ENCODE data around the gene LRP1B. TPM values are rescaled to one million over a fixed set of nuclear protein-coding genes. Genes with fewer than 3 reads are reported as not detected.

Gene LRP1B
- total and polyA plus RNA-seq, 2 of the 8 experiments (the other 6 are each of a cell fraction or from before 2014, with no cell fraction given), result 0.03 TPM; not detected in 1

- Histone ChIP-seq H3K27ac (ENCODE audit: low read depth, low read length) (no peak overlapping the region), H3K36me3 (ENCODE audit: control insufficient read depth in 2 of 4, insufficient read depth in 4 of 4, low read length in 3 of 4) (no peaks in the 10 kb centered on the region), H2AK5ac (ENCODE audit: low read depth, low read length) (no peak overlapping the region), H3K4me1 (replicated peaks in 1 of 4; ENCODE audit: control insufficient read depth in 3 of 4, insufficient read depth in 4 of 4, low read length in 3 of 4) (peaks cover 0 to 2% (median 0%) of the 10 kb centered on the region in 4 experiments; a peak in 3 of 7 replicates), H3K79me1 (ENCODE audit: low read depth, low read length) (no peaks in the 10 kb centered on the region), H3K23ac (ENCODE audit: insufficient read length) (no peak overlapping the region), H4K91ac (replicated peaks; ENCODE audit: insufficient read length, low read length) (no peak overlapping the region), H2AFZ (ENCODE audit: low read length) (no peak overlapping the region), H3K14ac (ENCODE audit: insufficient read length) (no peak overlapping the region), H2BK120ac (replicated peaks; ENCODE audit: low read depth, low read length) (no peak overlapping the region), H3K18ac (ENCODE audit: extremely low read depth, low read length) (no peak overlapping the region), H2BK12ac (ENCODE audit: low read depth, low read length) (no peak overlapping the region), H3K4me3 (ENCODE audit: extremely low read depth in 1 of 4, insufficient read depth in 2 of 4, low read depth in 3 of 4, low read length in 4 of 4) (no peak overlapping the region), H3K27me3 (replicated peaks in 1 of 4; ENCODE audit: control insufficient read depth in 3 of 4, extremely low read depth in 1 of 4, insufficient read depth in 3 of 4, low read length in 3 of 4) (no peaks in the 10 kb centered on the region), H3K4me2 (ENCODE audit: insufficient read depth in 1 of 2, low read depth in 2 of 2, low read length in 2 of 2) (no peak overlapping the region), H3K23me2 (ENCODE audit: low read depth, low read length) (no peaks in the 10 kb centered on the region), H4K20me1 (replicated peaks in 1 of 2; ENCODE audit: control insufficient read depth in 1 of 2, insufficient read depth in 2 of 2, low read length in 2 of 2) (no peaks in the 10 kb centered on the region), H3K56ac (replicated peaks; ENCODE audit: insufficient read length, low read depth, low read length) (no peak overlapping the region), H4K8ac (ENCODE audit: extremely low read depth, insufficient read depth, low read length) (no peak overlapping the region), H3K79me2 (ENCODE audit: control insufficient read depth in 1 of 2, insufficient read depth in 2 of 2, low read length in 2 of 2) (no peaks in the 10 kb centered on the region), H3K9me3 (ENCODE audit: insufficient read depth in 2 of 2, low read depth in 1 of 2, low read length in 1 of 2) (no peaks in the 10 kb centered on the region), H2BK20ac (ENCODE audit: low read length) (no peak overlapping the region), H4K5ac (ENCODE audit: insufficient read length, low read depth, low read length) (no peak overlapping the region), H3K9ac (replicated peaks in 1 of 4; ENCODE audit: extremely low read depth in 1 of 4, low read depth in 3 of 4, low read length in 3 of 4) (no peak overlapping the region), H2BK5ac (ENCODE audit: low read depth, low read length) (no peak overlapping the region), H2BK15ac (ENCODE audit: low read length) (no peak overlapping the region), H3K4ac (replicated peaks; ENCODE audit: insufficient read length, low read depth, low read length) (no peak overlapping the region)
- DNase-seq (ENCODE audit: low read depth in 1 of 2, low spot score in 2 of 2) (no peak), FAIRE-seq (no peak)
- WGBS, 2 experiments (ENCODE audit: extremely low coverage in 1 of 2, insufficient coverage in 1 of 2, insufficient read length in 1 of 2, insufficient replicate concordance in 2 of 2, low coverage in 1 of 2, low lambda C conversion rate in 2 of 2, missing lambda C conversion rate in 1 of 2), result 85% methylated on average over 3 of the region's 3 CpGs; no CpG with 5 or more reads in 1 of the 2 experiments
- TF ChIP-seq SUZ12 (IDR thresholded peaks at IDR 0.05; ENCODE audit: low read length) (no peak), CHD1 (IDR thresholded peaks at IDR 0.05; ENCODE audit: low read depth, low read length) (no peak), TCF12 (IDR thresholded peaks at IDR 0.05; ENCODE audit: low read depth, low read length) (no peak), KDM1A (IDR thresholded peaks at IDR 0.05; ENCODE audit: borderline replicate concordance, low read length) (no peak), JUN (IDR thresholded peaks at IDR 0.05; ENCODE audit: low read depth, low read length) (no peak), PHF8 (conservative IDR thresholded peaks at IDR 0.05; ENCODE audit: low read depth, low read length) (no peak)
- CTCF ChIA-PET (ENCODE audit: partially characterized antibody), result interaction anchor here (1.6 kb wide), 1 partner anchor 12 kb away, joined by 4 read pairs; no protein-coding TSS in a partner anchor
- POLR2A ChIA-PET (ENCODE audit: partially characterized antibody), result no interaction called here
Measured at GRCh38 chr2:142044197-142044596, 86.6 kb downstream of the LRP1B start.

Data from H1 (cell line).